HG02571 (cell line): ENCODE results near the gene EXT2.

Experiments used
- ATAC-seq: cut with Tn5 transposase; IDR thresholded peaks from one replicate; pipeline ENCODE4 v1.9.1; 2021; ENCODE audit warnings: mild to moderate bottlenecking, moderate library complexity; ENCODE audit not compliant: unreplicated experiment

Gene EXT2

DNA sequence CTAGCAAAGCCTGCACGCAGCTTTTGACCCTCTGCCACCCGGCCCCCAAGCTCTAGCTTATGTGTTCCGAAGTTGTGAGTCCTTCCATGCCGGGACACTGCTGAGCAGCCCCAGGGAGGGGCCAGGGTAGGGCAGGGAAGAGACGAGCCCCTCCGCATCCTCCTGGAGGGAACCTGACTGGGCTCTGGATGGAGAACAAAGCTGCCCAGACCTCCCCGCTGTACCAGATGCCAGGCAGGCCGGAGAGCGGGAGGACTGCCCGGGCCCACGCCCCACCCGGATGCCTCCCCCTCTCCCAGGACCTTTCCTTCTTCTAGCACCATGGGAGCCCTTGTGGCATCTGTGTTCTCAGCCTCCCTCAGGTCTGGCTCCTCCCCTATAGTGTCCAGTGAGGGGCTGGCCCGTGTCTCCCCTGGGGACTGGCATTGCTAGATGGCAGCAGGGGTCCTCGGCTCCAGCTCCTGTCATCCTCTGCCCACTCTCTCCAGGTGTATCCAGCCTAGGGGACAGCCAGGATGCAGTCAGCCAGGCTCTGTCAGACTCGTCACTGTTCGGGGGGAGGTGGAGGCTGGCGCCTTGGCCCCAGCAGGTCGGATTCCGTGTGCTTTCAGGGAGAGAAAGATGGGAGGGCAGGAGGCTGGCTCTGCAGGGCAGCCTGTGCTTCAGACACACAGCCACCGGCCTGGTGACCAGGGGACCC is 168.4 kb downstream of the EXT2 start:
- no peak for ATAC-seq

- ATAC-seq = no peak
Observed at GRCh38 chr11:44264438-44264749, 168.9 kb downstream of the EXT2 start.

DNA sequence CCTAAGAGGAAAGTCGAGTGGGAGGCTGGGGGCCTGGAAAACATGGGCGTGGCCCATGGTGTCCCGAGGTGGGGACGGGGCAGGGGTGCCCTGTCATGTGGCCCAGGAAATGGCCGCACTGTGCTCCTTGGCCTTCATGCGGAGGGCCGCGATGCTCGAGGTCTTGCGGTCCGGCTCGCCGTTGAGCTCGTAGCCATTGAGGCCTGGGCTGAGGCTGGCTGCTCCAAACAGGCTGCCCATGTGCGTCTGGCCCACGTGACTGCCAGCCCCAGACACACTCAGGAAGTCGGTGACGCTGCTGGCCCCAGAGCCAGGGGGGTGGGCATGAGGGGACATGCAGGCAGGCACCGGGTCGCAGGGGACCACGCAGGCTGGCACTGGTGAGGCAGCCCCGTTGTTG is 169.3 kb downstream of the EXT2 start:
- no peak for ATAC-seq

- ATAC-seq = no peak
Observed at GRCh38 chr11:44266056-44266780, 170.7 kb downstream of the EXT2 start.

GRCh38 chr11:44267006-44267749 is 171.7 kb downstream of the EXT2 start:
- no peak for ATAC-seq

DNA sequence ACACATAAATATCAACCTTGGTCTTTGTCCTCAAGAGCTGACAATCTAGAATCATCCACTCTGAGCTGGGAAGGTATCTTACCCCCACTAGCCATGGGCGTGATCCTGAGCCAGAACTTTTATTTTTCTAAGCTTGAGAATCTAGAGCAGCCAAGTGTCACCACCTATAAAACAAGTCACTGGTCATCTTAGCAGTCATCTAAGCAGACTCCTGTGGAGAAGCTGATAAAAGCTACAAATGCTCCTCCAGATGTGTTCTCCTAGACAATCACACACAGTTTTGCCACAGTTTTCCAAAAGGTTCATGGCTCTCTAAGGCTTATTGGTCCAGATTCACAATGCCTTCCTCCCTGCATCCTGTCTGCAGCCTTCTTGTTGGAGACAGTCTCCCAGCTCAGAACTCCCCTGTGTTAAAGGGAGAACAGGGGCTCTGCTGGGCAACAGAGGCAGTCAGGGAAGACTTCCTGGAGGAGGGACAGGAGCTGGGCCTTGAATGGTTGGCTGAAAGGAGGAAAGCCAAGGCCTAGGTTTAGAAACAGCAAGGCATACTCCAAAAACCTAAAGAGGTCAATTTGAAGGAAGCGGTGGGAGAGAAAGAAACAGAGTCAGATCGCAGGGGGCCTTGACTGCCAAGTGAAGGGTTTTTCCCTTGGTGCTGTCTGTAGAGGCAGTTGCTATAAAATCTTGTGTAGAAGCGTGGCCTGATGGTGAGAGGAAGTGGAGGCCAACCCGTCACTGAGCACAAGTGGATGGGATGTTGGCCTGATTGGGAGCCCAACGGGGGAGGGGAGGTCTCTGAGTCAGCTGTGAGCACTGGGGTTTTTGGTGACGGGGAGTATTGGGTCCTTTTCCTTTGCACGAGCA is 172.5 kb downstream of the EXT2 start:
- no peak for ATAC-seq

- no peak for ATAC-seq
Observed at GRCh38 chr11:44268614-44269080, 173.2 kb downstream of the EXT2 start.

DNA sequence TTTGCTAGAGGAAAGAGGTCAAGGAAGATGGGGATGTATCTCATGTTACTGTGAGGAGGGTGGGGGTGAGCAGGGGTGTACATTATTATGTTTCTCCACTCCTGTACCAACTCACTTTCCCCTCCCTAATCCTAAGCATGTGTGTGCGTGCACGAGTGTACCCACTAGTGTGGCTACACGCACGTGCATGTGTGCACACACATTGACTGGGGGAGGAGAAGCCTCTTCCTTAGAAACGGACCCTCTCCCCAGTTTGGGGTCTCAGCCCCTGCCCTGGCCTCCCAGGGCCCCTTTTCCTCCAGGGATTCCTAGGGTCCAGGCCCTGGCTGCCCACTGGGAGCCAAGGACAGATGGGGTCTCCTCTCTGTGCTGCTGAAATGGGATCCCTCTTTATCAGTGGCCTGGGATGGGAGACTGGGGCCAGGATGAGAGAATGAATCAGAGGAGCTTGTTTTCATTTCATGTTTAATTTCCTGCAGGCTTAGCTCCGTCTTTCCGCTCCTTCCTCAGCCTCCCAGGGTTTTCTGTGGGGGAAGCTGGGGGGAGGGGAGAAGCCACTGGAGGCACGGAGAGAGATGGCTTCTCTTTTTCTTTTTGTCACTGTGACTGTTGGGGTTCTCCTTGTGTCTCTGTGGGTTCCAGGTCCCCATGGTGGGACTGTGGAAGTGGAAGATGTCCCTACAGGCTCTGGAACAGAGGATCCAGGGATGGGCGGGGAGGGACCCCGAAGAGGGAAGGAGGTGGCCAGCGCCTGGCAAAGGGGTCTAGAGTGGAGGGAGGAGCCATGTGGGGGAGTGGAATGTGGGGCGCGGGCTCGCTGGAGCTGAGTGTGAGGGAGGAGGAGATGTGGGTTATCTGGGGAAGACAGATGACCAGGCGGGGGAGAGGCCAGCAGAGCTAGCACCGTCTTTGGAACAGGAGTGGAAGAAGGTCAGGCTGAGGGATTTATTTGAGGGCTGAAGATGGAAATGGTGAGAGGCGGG is 174.2 kb downstream of the EXT2 start:
- ATAC-seq = no peak

- ATAC-seq = no peak
Observed at GRCh38 chr11:44270403-44271273, 175.2 kb downstream of the EXT2 start.

DNA sequence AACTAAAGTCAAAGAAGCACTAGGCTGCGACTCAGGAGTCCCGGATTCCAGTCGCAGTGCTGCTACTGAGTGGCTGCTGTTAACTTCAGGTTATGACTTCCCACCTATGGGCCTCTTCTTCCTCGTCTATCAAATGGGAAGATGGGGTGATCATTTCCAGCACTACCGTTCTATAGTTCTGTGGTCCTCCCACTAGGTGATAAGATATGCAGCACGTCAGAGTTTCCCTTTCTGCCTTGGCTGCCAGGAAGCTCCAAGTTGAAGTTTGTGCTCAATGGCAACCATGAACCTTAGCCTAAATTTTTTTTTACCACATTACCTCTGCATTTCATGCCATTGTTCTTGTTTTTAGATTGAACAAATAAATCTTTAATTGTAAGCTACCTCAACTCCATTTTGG is 175.8 kb downstream of the EXT2 start:
- no peak for ATAC-seq

DNA sequence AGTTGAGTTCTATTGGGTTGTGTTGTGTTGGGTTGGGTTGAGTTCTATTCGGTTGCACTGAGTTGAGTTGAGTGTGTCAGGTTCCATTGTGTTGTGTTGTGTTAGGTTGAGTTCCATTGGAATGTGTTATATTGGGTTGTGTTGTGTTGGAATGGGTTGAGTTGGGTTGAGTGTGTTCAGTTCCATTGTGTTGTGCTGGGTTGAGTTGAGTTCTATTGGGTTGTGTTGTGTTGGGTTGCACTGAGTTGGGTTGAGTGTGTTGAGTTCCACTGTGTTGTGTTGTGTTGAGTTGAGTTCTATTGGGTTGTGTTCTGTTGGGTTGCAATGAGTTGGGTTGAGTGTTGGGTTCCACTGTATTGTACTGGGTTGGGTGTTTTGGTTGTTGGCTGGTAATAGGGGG is 178.9 kb downstream of the EXT2 start:
- no peak for ATAC-seq

DNA sequence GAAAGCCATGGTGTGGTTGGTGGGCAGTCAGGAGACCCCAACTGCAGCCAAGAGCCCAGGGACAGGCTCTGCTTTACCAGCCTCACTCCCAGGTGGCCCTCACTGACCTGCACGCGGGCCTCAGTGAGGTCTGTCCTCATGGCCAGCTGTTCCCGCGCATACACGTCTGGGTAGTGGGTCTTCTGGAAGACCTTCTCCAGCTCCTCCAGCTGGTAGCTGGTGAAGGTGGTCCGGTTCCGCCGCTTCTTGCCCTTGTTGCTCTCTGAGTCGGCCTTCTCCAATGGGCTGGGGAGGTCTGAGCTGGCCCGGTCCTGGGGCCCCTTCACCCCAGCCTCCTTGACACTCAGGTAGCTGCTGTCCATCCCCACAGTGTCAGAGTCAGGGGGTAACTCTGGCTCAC is 179.8 kb downstream of the EXT2 start:
- ATAC-seq = no peak

DNA sequence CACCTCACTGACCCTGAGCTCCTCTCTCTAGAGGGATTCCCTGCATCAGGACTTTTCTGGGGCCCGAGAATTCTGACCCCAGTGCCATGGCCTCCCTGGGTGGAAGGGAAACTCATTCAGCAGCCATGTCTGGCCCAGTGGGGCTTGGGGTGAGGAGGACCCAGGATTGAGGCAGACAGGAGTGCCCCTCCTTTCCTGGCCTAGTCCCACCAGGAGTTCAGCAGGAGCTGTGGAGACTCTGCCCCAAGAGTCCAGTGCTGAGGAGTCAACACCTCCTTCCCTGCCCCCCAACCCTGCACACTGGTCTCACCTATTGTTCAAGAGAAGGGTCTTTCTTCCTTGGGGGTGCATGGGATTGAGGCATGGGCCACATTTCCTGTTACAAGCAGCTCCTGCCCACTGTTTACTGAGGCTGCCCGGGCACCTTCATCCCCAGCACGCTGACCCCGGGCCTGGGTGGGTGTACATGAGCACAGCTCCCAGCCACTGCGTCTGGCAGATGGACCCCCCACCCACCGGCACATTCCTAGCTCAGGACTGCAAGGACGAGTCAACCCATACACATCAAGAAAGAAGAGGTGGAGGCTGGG is 180.6 kb downstream of the EXT2 start:
- no peak for ATAC-seq

DNA sequence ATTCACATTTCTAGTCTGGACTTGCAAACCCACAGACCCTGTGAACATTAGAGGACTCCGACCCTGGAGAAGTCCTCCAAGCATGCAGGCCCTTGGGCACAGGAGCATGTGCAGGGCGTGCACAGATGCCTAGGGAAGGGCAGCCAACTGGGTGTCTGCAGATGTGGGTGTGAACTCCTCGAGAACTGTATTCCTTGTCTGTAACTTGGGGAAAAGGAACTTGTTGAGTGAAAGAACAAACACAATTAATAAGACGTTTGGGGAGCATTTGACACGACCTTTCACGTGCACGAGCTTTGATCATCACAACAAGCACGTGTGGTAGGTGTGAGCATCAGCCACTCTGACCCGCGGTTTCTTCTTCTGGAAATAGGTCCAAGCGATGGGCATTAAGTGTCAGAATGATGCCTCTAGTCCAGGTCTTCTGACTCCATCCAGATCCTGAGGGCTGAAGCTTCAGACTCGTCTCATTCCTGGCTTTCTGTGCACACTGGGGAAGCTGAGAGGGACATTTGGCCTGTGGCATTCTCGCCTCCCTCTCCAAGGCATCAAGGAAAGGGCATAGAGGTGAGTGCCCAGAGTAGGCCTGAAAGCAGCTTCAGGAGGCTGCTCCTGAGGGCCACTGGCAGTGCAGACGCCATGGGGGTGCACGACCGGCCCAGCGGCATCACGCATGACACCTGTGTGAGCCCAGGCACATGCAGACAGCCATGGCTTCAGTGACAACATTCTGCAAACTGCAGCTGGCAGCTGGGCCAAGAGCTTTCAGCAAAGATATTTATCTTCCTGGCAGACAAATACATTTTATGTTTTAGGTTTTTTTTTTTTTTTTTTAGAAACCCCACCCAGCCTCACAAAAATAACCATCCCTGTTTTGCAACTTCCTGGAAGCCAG is 182.0 kb downstream of the EXT2 start:
- no peak for ATAC-seq

DNA sequence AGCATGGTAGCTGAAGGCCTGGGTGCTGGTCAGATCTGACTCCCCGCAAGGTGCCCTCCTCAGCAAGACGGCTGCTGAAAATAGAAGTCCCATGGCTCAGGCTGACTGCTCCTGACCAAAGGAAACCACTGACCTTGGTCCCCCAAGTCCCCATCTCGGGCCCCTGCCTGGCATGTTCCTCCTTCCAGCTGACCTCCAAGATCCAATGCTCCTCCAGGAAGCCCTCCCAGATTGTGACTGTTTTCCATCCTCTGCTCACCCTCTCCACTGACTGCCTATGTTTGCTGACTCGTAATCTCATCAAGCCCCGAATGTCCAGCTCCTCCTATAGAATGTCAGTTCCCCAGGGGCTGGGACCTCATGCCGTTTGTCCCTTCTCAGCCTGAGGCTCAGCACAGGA is 184.0 kb downstream of the EXT2 start:
- no peak for ATAC-seq

DNA sequence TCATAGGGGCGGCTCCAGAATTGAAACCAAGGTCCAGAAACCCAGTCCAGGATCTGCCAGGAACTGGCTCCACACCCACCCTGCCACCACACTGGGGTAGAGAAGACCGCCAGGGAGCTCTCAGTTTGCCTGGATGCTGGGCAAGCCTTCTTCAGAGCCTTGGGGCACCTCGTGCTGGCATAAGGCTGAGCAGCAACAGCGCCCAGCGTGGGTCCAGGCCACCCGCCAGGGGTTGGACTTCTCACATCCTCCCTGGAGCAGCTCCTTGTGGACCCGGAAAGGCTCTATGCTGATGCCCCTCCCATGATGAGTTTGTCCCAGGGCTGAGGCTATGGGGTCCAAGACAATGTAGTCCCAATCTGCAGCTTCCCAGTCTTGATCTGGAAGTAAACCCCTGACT is 184.8 kb downstream of the EXT2 start:
- no peak for ATAC-seq

DNA sequence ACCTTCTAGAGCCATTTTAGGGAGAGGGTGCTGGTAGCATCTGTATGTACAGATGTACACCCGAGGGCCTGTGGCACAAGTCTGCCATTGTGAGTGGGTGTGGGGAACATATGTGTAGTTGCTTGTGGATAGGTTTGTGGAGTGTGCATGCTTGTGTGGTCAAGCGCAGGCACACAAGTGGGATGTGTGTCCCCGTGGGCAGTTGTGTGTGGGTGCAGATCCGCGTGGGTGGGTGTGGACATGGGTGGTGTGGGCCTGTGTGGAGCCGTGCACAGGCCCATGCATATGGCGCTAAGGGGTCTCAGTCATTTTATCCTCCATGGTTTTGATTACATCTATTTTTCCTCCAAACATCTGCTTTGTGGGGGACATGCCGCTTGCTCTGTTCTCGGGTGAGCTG is 185.7 kb downstream of the EXT2 start:
- ATAC-seq = no peak

DNA sequence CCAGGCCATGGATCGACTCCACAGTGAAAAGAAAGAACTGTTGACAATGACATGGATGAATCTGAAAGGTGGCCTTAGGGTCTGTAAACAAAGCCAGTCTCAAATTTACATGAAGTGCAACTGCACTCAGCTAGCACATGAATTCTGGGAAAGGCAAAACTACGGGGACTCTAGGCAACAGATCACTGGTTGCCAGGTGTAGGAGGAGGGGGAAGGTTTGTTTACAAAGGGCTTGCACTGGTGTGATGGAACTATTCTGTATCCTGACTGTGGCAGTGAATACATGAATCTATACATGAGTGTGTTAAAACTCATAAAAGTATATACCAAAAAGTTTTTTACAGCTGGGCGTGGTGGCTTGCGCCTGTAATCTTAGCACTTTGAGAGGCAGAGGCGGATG is 187.1 kb downstream of the EXT2 start:
- ATAC-seq = no peak
